Astrocyte (in vitro differentiated cells and primary cell): Measurements from ENCODE around the gene TRIM47. TPM values are rescaled to one million over a fixed set of nuclear protein-coding genes. Genes with fewer than 3 reads are reported as not detected.

Experiments used
- DNase-seq: peaks from one replicate; pipeline ENCODE4 v3.0.0-alpha.2; 2010; ENCODE audit warnings: low read depth
- FAIRE-seq: peaks from 2 replicates; lab custom pipeline; 2011; peaks lifted over from hg19 to GRCh38; lab: Jason Lieb, UNC
- H2AFZ ChIP-seq: 2 replicates; pipeline ENCODE4 v1.6.0; 2012; ENCODE audit warnings: low read depth, low read length, inconsistent platforms
- H3K27ac ChIP-seq: 2 replicates; pipeline ENCODE4 v1.5.1; 2011; ENCODE audit warnings: low read depth, low read length, inconsistent platforms
- H3K27me3 ChIP-seq: 2 replicates; pipeline ENCODE4 v1.6.0; 2011; ENCODE audit warnings: low read length, inconsistent platforms; ENCODE audit not compliant: insufficient read depth
- H3K36me3 ChIP-seq: 2 replicates; pipeline ENCODE4 v1.5.1; 2011; ENCODE audit warnings: low read length, inconsistent platforms; ENCODE audit not compliant: insufficient read depth
- H3K4me1 ChIP-seq: 2 replicates; pipeline ENCODE4 v1.5.1; 2011; ENCODE audit warnings: low read length, inconsistent platforms; ENCODE audit not compliant: insufficient read depth
- H3K4me2 ChIP-seq: 2 replicates; pipeline ENCODE4 v1.6.0; 2012; ENCODE audit warnings: low read length, inconsistent platforms
- H3K4me3 ChIP-seq: 2 replicates; pipeline ENCODE4 v1.5.1; 2011; ENCODE audit warnings: low read depth, mild to moderate bottlenecking, low read length, inconsistent platforms; ENCODE audit not compliant: insufficient read depth
- H3K79me2 ChIP-seq: 2 replicates; pipeline ENCODE4 v1.6.0; 2012; ENCODE audit warnings: mild to moderate bottlenecking, low read length, inconsistent platforms; ENCODE audit not compliant: insufficient read depth
- H3K9ac ChIP-seq: 2 replicates; pipeline ENCODE4 v1.6.0; 2012; ENCODE audit warnings: mild to moderate bottlenecking, low read length, inconsistent platforms
- H3K9me3 ChIP-seq: 2 replicates; pipeline ENCODE4 v1.5.1; 2012; ENCODE audit warnings: low read depth, mild to moderate bottlenecking, low read length, inconsistent platforms; ENCODE audit not compliant: insufficient read depth
- H4K20me1 ChIP-seq: 2 replicates; pipeline ENCODE4 v1.6.0; 2012; ENCODE audit warnings: low read length, inconsistent platforms; ENCODE audit not compliant: insufficient read depth
- H3K27ac Mint-ChIP-seq: one replicate; pipeline ENCODE4 v1.8.0; 2021; ENCODE audit warnings: mild to moderate bottlenecking, mixed read lengths; ENCODE audit not compliant: unreplicated experiment
- H3K27me3 Mint-ChIP-seq: one replicate; pipeline ENCODE4 v1.8.0; 2021; ENCODE audit warnings: low read depth, mixed read lengths; ENCODE audit not compliant: unreplicated experiment
- H3K36me3 Mint-ChIP-seq: one replicate; pipeline ENCODE4 v1.8.0; 2021; ENCODE audit warnings: low read depth, mixed read lengths; ENCODE audit not compliant: unreplicated experiment
- H3K4me1 Mint-ChIP-seq: one replicate; pipeline ENCODE4 v1.8.0; 2021; ENCODE audit warnings: low read depth, mixed read lengths; ENCODE audit not compliant: unreplicated experiment
- H3K4me3 Mint-ChIP-seq: one replicate; pipeline ENCODE4 v1.8.0; 2021; ENCODE audit warnings: mild to moderate bottlenecking, moderate library complexity, mixed read lengths; ENCODE audit not compliant: unreplicated experiment
- H3K9me3 Mint-ChIP-seq: one replicate; pipeline ENCODE4 v1.8.0; 2021; ENCODE audit warnings: mild to moderate bottlenecking, mixed read lengths; ENCODE audit not compliant: unreplicated experiment
- CTCF ChIP-seq: IDR thresholded peaks from 2 replicates; pipeline ENCODE4 v1.5.1; 2011; ENCODE audit warnings: low read depth, mild to moderate bottlenecking, inconsistent platforms, low read length, moderate library complexity; ENCODE audit not compliant: insufficient read depth
- EZH2 ChIP-seq: IDR thresholded peaks from 2 replicates; pipeline ENCODE4 v1.6.1; 2012; ENCODE audit warnings: mild to moderate bottlenecking, low read length, inconsistent platforms; ENCODE audit not compliant: insufficient read depth
- total RNA-seq: library from RNA; stranded (reverse); gene quantifications from 2 replicates; pipeline ENCODE4 v1.2.1, GENCODE V29; 2021

Gene TRIM47
- total RNA-seq, 1 donor from 2014 or later = 5.9 TPM

- H3K27ac ChIP-seq = no peak overlapping the region
- no peaks in the 10 kb centered on the region for H3K36me3 ChIP-seq
- no peak overlapping the region for H3K4me2 ChIP-seq
- peaks cover 1% of the 10 kb centered on the region for H3K36me3 Mint-ChIP-seq
- no peaks in the 10 kb centered on the region for H3K79me2 ChIP-seq
- peaks cover 8% of the 10 kb centered on the region for H3K27me3 Mint-ChIP-seq
- TF ChIP-seq CTCF = no peak
- TF ChIP-seq EZH2 = no peak
- H3K27ac Mint-ChIP-seq = no peak overlapping the region
- H3K4me3 ChIP-seq = no peak overlapping the region
- no peak for DNase-seq
- no peak for FAIRE-seq
- H3K9ac ChIP-seq = no peak overlapping the region
- no peaks in the 10 kb centered on the region for H3K9me3 ChIP-seq
- H2AFZ ChIP-seq = no peak overlapping the region
- H3K4me3 Mint-ChIP-seq = no peak overlapping the region
- H3K4me1 Mint-ChIP-seq = peaks cover 10% of the 10 kb centered on the region
- H3K9me3 Mint-ChIP-seq = no peaks in the 10 kb centered on the region
- H3K27me3 ChIP-seq = no peaks in the 10 kb centered on the region
- H4K20me1 ChIP-seq = no peaks in the 10 kb centered on the region
- peaks cover 5% of the 10 kb centered on the region for H3K4me1 ChIP-seq
Measured at GRCh38 chr17:75836605-75837004, 41.8 kb downstream of the TRIM47 start.

GRCh38 chr17:75835654-75835987, 42.8 kb downstream of the TRIM47 start:
- H3K27me3 Mint-ChIP-seq = peaks cover 6% of the 10 kb centered on the region

More at GRCh38 chr17:75835654-75835987, 42.8 kb downstream of the TRIM47 start:
- DNase-seq (no peak), FAIRE-seq (no peak)
- H3K9me3 Mint-ChIP-seq = no peaks in the 10 kb centered on the region
- H3K27ac Mint-ChIP-seq = no peak overlapping the region
- Histone ChIP-seq H4K20me1 (no peaks in the 10 kb centered on the region), H3K36me3 (no peaks in the 10 kb centered on the region), H3K4me1 (peaks cover 5% of the 10 kb centered on the region), H3K27ac (no peak overlapping the region), H3K9ac (no peak overlapping the region), H3K4me3 (no peak overlapping the region), H3K4me2 (no peak overlapping the region), H3K27me3 (no peaks in the 10 kb centered on the region), H3K79me2 (no peaks in the 10 kb centered on the region), H3K9me3 (no peaks in the 10 kb centered on the region), H2AFZ (no peak overlapping the region)
- H3K4me3 Mint-ChIP-seq = no peak overlapping the region
- H3K4me1 Mint-ChIP-seq = peaks cover 10% of the 10 kb centered on the region
- no peak for TF ChIP-seq EZH2
- TF ChIP-seq CTCF = no peak
- peaks cover 1% of the 10 kb centered on the region for H3K36me3 Mint-ChIP-seq
